ENCODE measurements around the gene METTL13. TPM values are rescaled to one million over a fixed set of nuclear protein-coding genes. Genes with fewer than 3 reads are reported as not detected.

METTL13 gene
- total and polyA plus RNA-seq, 9 of the 15 experiments (the other 6 are each of a cell fraction or from before 2014, with no cell fraction given): 18.9 to 78.9 (median 54.9) TPM

DNA sequence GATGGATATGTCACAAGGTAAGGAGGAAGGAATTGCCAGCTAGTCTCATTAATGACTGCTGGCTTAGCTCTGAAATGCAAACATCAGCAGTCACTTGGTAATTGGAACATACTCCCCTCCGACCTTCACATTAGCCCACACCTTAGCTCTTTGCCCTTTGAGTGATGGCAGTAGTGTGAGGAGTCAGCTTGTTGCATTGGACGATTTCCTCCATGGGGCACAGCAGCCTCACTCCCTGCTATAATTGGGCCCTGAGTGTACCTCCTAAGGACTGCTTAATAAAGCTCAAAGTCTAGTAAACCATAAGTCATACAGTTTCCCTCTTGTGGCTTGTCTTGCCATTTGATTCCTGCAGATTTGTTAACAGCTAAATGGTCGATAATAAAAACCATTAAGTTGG, 19.4 kb downstream of the METTL13 start:
- H3K27me3 ChIP-seq (ENCODE audit: control insufficient read depth in 2 of 2, insufficient read depth in 2 of 2, low read length in 2 of 2): no peaks in the 10 kb centered on the region
- DNase-seq (ENCODE audit: extremely low read depth in 1 of 4, low spot score in 3 of 4) (no peak), FAIRE-seq (no peak), ATAC-seq (no peak)
- ChIA-PET CTCF (ENCODE audit: low intra/inter-chr PET ratio) (interaction anchor here (0.6 to 2.7 kb wide), 7 partner anchors 14 to 631 kb away, joined by 3 to 19 read pairs (median 3); no protein-coding TSS in a partner anchor), POLR2A (interaction anchor here (0.6 to 3.2 kb wide), 7 partner anchors 8 to 57 kb away, joined by 3 to 11 read pairs (median 5); partner anchors contain the start of gene METTL13)
- intact Hi-C loops (cut with micrococcal nuclease): loop anchor here (1.0 to 5.0 kb wide), 2 partner anchors 184 to 596 kb away; no protein-coding TSS in a partner anchor
- peaks cover 22% of the 10 kb centered on the region; the same call in 1 of the 3 replicates for H3K36me3 ChIP-seq (ENCODE audit: control insufficient read depth, insufficient read depth, low read length)
- no peak overlapping the region for H3K4me2 ChIP-seq (ENCODE audit: insufficient read depth, low read length)
- no peak overlapping the region for H3K27ac ChIP-seq (ENCODE audit: extremely low read depth, low read depth, low read length)
- no TSS peak for BruUV-seq (replicated peaks)
- no peaks in the 10 kb centered on the region for H3K79me2 ChIP-seq (ENCODE audit: control insufficient read depth, insufficient read depth, low read length)
- peaks cover 0 to 3% of the 10 kb centered on the region in 2 experiments; a peak in 1 of 5 replicates for H3K4me1 ChIP-seq (replicated peaks in 1 of 2; ENCODE audit: control insufficient read depth in 2 of 2, insufficient read depth in 2 of 2, low read length in 2 of 2)
- no peaks in the 10 kb centered on the region for H3K9me1 ChIP-seq (ENCODE audit: control insufficient read depth, insufficient read depth, low read length)
- H3K9ac ChIP-seq (ENCODE audit: insufficient read depth in 1 of 2, low read depth in 2 of 2, low read length in 2 of 2): no peak overlapping the region
- WGBS (ENCODE audit: insufficient coverage, low coverage, missing lambda C conversion rate): 32% methylated on average over 3 of the region's 3 CpGs
- H3K9me3 ChIP-seq (replicated peaks; ENCODE audit: control insufficient read depth, insufficient read depth, low read depth, low read length): no peaks in the 10 kb centered on the region
- H3K4me3 ChIP-seq: no peak overlapping the region
- H2AFZ ChIP-seq (ENCODE audit: low read depth, low read length): no peak overlapping the region
- in situ Hi-C loops (cut with MboI): loop anchor here (5.0 to 10.0 kb wide), 2 partner anchors 181 to 594 kb away; no protein-coding TSS in a partner anchor
- no peaks in the 10 kb centered on the region for H4K20me1 ChIP-seq (replicated peaks; ENCODE audit: control insufficient read depth, insufficient read depth, low read length)
- TF ChIP-seq SLC30A9 (CRISPR knock-in tag; IDR thresholded peaks at IDR 0.05): no peak
- TF ChIP-seq XRCC4 (IDR thresholded peaks at IDR 0.05; ENCODE audit: extremely low read depth, insufficient read depth, insufficient read length): no peak
- TF ChIP-seq NFATC3 (IDR thresholded peaks at IDR 0.05): no peak
- TF ChIP-seq ETV1 (tag; conservative IDR thresholded peaks at IDR 0.05; ENCODE audit: low read depth): no peak
- TF ChIP-seq ZNF668 (CRISPR knock-in tag; IDR thresholded peaks at IDR 0.05): no peak
- no peak for TF ChIP-seq STAT5A (IDR thresholded peaks at IDR 0.05; ENCODE audit: borderline replicate concordance, low read length)
- TF ChIP-seq, protein P1, sequence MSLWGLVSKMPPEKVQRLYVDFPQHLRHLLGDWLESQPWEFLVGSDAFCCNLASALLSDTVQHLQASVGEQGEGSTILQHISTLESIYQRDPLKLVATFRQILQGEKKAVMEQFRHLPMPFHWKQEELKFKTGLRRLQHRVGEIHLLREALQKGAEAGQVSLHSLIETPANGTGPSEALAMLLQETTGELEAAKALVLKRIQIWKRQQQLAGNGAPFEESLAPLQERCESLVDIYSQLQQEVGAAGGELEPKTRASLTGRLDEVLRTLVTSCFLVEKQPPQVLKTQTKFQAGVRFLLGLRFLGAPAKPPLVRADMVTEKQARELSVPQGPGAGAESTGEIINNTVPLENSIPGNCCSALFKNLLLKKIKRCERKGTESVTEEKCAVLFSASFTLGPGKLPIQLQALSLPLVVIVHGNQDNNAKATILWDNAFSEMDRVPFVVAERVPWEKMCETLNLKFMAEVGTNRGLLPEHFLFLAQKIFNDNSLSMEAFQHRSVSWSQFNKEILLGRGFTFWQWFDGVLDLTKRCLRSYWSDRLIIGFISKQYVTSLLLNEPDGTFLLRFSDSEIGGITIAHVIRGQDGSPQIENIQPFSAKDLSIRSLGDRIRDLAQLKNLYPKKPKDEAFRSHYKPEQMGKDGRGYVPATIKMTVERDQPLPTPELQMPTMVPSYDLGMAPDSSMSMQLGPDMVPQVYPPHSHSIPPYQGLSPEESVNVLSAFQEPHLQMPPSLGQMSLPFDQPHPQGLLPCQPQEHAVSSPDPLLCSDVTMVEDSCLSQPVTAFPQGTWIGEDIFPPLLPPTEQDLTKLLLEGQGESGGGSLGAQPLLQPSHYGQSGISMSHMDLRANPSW (CRISPR knock-in tag; IDR thresholded peaks at IDR 0.05): no peak
- no peak for TF ChIP-seq ARID2 (IDR thresholded peaks at IDR 0.05)
- no peak for TF ChIP-seq SMARCE1 (IDR thresholded peaks at IDR 0.05)
- no peak for TF ChIP-seq RAD51 (IDR thresholded peaks at IDR 0.05; ENCODE audit: borderline replicate concordance, low read depth)
- TF ChIP-seq ZNF143 (CRISPR knock-in tag; IDR thresholded peaks at IDR 0.05): no peak
- TF ChIP-seq DDX20 (tag; IDR thresholded peaks at IDR 0.05; ENCODE audit: low read depth): no peak
